ENCODE results near the gene BECN2. TPM values are rescaled to one million over a fixed set of nuclear protein-coding genes. Genes with fewer than 3 reads are reported as not detected.

Gene BECN2
- polyA plus RNA-seq, 1 of the 3 experiments (the other 2 are of a cell fraction): not detected

DNA sequence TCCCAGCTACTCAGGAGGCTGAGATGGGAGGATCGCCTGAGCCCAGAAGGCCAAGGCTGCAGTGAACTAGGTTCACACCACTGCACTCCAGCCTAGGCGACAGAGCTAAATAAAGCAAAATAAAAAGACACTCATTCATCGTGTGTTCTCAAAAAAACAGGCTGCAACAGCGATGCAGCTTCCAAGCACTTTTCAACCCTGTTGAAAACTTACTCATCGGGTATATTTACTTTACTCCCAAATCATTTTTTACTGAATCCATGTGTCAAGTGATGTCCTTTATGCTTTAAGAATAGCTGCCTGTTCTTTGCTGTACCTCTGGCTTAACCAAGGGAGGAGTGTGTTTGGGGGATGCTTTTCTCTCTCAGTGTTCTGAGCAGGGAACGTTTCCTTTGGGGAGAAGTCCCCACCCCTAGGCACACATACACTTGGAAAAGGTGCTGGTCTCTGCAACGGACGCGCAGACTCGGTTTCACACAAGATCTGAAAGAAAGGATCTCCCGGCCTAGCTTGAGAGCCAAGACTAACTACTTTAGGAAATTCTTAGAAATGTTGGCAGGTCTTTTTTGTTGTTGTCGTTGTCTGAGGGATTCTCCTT lies 39.9 kb downstream of the BECN2 start (continued):
- TF ChIP-seq, protein P1, sequence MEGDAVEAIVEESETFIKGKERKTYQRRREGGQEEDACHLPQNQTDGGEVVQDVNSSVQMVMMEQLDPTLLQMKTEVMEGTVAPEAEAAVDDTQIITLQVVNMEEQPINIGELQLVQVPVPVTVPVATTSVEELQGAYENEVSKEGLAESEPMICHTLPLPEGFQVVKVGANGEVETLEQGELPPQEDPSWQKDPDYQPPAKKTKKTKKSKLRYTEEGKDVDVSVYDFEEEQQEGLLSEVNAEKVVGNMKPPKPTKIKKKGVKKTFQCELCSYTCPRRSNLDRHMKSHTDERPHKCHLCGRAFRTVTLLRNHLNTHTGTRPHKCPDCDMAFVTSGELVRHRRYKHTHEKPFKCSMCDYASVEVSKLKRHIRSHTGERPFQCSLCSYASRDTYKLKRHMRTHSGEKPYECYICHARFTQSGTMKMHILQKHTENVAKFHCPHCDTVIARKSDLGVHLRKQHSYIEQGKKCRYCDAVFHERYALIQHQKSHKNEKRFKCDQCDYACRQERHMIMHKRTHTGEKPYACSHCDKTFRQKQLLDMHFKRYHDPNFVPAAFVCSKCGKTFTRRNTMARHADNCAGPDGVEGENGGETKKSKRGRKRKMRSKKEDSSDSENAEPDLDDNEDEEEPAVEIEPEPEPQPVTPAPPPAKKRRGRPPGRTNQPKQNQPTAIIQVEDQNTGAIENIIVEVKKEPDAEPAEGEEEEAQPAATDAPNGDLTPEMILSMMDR (IDR thresholded peaks at IDR 0.05): no peak
- no peak for TF ChIP-seq MEF2A (IDR thresholded peaks at IDR 0.05; ENCODE audit: borderline replicate concordance, low read depth)
- no peak for TF ChIP-seq SMC3 (IDR thresholded peaks at IDR 0.05; ENCODE audit: low read depth, low read length)
- TF ChIP-seq EP300 (IDR thresholded peaks at IDR 0.05; ENCODE audit: borderline replicate concordance in 1 of 2, low read depth in 1 of 2, low read length in 1 of 2): no peak
- TF ChIP-seq RCOR1 (IDR thresholded peaks at IDR 0.05; ENCODE audit: low read length): no peak
- TF ChIP-seq CHD2 (IDR thresholded peaks at IDR 0.05; ENCODE audit: low read length, partially characterized antibody): no peak
- no peak for TF ChIP-seq JUND (IDR thresholded peaks at IDR 0.05)
- TF ChIP-seq TAF1 (IDR thresholded peaks at IDR 0.05; ENCODE audit: borderline replicate concordance, low read depth, low read length): no peak

GRCh38 chr1:241998412-241998921 lies 40.9 kb downstream of the BECN2 start:
- H3K9me2 ChIP-seq: no peaks in the 10 kb centered on the region
- no peaks in the 10 kb centered on the region for H3K79me2 ChIP-seq (ENCODE audit: insufficient read depth)
- CTCF ChIA-PET: interaction anchor here (0.5 to 3.4 kb wide), 4 partner anchors 11 to 102 kb away, joined by 3 to 15 read pairs (median 8); no protein-coding TSS in a partner anchor
- no peak overlapping the region for H3K9ac ChIP-seq
- H3K4me3 ChIP-seq (ENCODE audit: low read depth in 2 of 2, low read length in 1 of 2): peak overlapping the region in 1 of 2 experiments; percentile 44; a peak in 1 of 4 replicates
- H4K20me1 ChIP-seq (ENCODE audit: insufficient read depth): no peaks in the 10 kb centered on the region
- DNase-seq: no peak
- H3K27ac ChIP-seq (ENCODE audit: low read depth in 2 of 2, low read length in 1 of 2): no peak overlapping the region
- no peaks in the 10 kb centered on the region for H3K9me3 ChIP-seq
- no peak overlapping the region for H2AFZ ChIP-seq (ENCODE audit: low read depth)
- no peak overlapping the region for H3K4me2 ChIP-seq
- H3K36me3 ChIP-seq (replicated peaks in 1 of 2; ENCODE audit: control insufficient read depth in 1 of 2, insufficient read depth in 2 of 2, low read length in 1 of 2): no peaks in the 10 kb centered on the region
- no peaks in the 10 kb centered on the region for H3K27me3 ChIP-seq (ENCODE audit: insufficient read depth)
- no peaks in the 10 kb centered on the region for H3F3A ChIP-seq (replicated peaks; ENCODE audit: insufficient read depth)
- POLR2A ChIA-PET: no interaction called here
- TF ChIP-seq, protein P2, sequence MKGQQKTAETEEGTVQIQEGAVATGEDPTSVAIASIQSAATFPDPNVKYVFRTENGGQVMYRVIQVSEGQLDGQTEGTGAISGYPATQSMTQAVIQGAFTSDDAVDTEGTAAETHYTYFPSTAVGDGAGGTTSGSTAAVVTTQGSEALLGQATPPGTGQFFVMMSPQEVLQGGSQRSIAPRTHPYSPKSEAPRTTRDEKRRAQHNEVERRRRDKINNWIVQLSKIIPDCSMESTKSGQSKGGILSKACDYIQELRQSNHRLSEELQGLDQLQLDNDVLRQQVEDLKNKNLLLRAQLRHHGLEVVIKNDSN (IDR thresholded peaks at IDR 0.05; ENCODE audit: borderline replicate concordance, low read depth): no peak
- TF ChIP-seq FOSL2 (IDR thresholded peaks at IDR 0.05; ENCODE audit: borderline replicate concordance, low read depth): 0 out of 2 replicates have a peak, but pooled peaks have one; percentile 5
- TF ChIP-seq, protein P1 (IDR thresholded peaks at IDR 0.05): peak; percentile 47
- peak; percentile 20; the same call in 1 of the 2 replicates for TF ChIP-seq PBX3 (IDR thresholded peaks at IDR 0.05)
- no peak for TF ChIP-seq MEF2A (IDR thresholded peaks at IDR 0.05; ENCODE audit: borderline replicate concordance, low read depth)
- no peak for TF ChIP-seq TCF12 (IDR thresholded peaks at IDR 0.05)
- H3K4me1 ChIP-seq (ENCODE audit: control insufficient read depth in 1 of 2, insufficient read depth in 2 of 2, low read depth in 1 of 2, low read length in 1 of 2): peaks cover 0 to 4% of the 10 kb centered on the region in 2 experiments; a peak in 1 of 4 replicates
- 66% methylated on average over 17 of the region's 20 CpGs for whole genome bisulfite sequencing (ENCODE audit: low lambda C conversion rate)
